GM19397 (cell line): Measurements from ENCODE around the gene GUCA2A.

Experiments
- ATAC-seq: cut with Tn5 transposase; IDR thresholded peaks from one replicate; pipeline ENCODE4 v1.9.1; 2021; ENCODE audit warnings: mild to moderate bottlenecking, moderate library complexity; ENCODE audit not compliant: unreplicated experiment

The GUCA2A gene

DNA sequence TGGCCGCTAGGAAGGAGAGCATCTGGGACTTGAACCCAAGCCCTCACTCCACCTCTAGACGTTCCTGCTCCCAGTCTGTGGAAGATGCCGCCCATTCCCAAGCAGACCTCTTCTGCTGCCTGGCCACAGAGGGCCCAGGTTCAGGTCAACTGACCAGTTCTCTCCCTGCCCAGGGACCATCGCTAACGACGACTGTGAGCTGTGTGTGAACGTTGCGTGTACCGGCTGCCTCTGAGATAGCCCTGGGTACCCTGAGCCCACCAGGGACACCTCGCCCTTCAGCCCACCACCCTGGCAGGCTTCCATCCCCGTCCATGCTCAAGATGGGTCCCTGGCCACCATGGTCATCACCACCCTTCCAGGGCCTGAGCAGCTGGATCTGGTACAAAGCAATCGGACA, 9.2 kb downstream of the GUCA2A start:
- no peak for ATAC-seq

DNA sequence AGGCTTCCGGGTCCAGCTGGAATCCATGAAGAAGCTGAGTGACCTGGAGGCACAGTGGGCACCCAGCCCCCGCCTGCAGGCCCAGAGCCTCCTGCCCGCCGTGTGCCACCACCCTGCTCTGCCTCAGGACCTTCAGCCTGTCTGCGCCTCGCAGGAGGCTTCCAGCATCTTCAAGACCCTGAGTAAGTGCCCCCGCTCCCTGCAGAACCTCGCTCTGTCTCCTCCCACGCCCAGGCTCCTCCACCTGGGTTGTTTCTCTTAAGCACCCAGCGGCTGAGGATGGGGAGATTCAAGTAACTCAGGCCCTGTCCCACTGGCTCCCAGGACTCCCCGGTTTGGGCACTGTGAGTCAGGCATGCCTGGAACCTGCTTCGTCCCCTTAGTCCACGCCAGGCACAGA, 9.9 kb downstream of the GUCA2A start:
- ATAC-seq, result no peak

DNA sequence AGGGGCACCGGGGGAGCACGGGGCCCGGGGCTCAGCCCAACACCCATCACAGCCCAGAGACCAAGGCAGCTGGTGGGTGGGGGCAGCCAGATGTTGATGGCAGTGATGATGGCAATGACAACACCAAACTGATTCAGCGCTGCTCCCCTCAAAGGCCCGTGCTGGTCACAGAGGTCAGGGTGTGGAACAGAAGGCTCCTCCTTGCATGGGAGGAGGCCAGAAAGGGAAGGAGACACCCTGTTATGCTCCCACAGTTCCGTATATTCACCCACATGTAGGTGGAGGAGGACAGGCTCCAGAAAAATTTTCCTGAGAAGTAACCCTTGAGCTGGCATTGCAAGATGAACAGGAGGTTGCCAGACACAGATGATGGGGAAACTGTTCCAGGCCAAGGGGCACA, 10.9 kb downstream of the GUCA2A start:
- ATAC-seq, result no peak

DNA sequence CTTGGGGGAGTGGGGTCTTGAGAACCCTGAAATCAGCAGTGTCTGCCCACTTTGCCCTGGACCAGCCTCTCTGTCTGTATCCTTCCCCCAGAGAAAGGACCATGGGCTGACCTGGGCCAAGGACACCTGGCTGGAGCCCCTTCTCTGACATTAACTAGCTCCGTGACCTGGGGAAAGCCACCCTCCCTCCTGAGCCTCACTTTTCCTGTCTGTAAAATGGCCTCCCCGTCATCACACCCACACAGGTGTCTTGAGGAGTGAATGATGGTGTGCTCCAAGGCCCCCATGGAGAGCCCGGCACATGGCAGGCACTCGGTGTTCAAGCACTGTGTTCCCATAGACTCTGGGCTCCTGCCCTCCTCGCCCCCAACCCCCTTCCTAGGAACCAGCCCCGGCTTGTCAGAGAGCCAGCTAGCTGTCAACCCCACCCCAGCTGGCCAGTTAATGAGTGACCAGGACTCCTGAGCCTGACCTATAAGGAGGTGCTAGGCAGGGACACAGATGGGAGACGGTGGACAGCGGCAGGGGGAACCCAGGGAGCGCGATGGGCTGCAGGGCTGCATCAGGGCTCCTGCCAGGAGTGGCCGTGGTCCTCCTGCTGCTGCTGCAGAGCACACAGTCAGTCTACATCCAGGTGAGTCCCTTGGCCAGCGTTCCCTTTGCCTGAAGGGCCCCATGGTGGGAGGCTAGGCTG, 11.5 kb downstream of the GUCA2A start, which contains the start of gene GUCA2B:
TSS of gene GUCA2B (plus strand) at position 504 of the 694 bp plus-strand sequence. CDS start at position 545, 41 bp downstream.
- no peak for ATAC-seq

DNA sequence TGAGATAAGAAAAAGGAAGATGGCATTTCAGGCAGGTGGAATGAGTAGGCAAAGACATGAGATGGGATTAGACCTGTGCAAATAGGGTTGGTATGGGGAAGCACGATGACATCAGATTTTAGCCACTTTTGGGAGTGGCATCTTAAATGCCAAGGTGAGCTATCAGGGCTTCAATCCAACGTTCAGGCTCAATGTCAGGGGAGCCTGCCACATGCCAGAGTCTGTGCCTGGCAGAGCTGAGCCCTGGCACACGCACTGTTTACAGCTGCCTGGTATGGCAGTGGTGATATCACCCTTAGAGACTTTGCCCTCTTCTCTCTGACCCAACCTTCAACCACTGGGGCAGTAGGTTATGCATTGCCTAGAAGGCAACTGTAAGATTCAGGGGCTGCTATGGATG, 12.4 kb downstream of the GUCA2A start:
- ATAC-seq, result no peak

DNA sequence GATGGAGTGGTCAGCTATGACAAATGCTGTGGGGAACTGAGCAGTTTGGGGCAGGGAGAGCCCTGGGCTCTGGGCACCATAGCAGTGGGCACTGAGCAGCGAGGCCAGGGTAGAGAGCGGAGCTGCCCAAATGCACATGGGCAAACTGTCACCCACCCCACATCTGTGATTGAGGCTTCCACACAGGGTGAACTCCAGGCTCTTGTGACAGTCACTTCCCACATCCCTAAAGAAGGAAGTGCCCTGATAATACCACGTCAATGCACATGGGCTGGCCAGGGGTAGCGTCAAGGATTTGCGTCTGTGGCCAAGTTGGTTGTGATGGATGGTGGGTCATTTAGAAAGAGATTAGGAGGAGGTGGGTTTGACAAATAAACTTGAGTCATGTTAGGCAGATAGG, 13.9 kb downstream of the GUCA2A start:
- no peak for ATAC-seq

DNA sequence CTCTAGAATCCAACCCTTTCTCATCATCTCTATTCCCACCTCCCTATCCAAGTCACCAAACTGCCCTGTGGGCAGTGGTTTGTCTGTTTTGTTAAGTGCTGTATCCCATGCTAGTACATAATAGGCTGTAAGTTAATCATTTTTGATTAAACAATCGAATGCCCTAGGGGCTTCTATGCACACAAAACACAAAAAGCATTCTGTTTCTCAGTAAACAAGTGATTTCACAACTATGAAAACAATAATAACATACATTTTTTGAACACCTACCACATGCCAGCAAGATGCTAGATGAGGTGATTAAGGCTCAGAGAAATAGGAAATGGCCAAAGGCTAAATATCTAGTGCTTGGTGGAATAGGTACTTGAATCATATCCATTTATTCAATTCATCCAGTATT, 16.4 kb downstream of the GUCA2A start:
- no peak for ATAC-seq

DNA sequence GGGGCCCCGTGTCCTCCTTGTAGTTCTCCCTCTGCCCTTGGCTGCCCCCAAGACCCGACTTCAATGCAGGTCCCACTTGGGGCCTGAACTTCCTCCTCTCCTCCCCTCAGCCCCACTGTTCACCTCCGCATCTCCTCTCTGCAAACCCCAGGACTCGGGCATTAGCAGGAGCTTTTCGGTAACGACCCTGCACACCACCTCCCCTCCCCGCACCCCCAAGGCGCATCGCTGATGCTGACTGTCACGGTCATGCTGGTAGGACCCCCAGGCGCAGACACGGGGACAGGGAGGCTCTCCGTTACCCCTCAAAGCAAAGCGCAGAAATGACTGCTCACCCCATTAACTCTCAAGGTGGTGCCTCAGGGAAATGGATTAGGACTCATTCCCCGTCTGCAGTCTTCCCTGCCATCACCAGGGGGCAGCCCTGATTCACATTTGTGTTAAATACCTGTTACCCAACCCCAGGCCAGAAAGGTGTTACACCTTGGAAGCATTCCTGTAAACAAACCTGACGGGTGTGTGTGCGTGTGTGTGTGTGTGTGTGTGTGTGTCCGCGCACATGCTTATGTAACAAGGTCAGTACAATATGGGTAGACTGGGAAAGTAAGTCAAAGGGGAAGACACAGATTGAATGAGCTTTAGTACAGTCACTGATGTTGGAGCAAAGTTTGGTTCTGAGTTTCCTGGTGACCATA, 17.8 kb downstream of the GUCA2A start:
- ATAC-seq, result no peak

DNA sequence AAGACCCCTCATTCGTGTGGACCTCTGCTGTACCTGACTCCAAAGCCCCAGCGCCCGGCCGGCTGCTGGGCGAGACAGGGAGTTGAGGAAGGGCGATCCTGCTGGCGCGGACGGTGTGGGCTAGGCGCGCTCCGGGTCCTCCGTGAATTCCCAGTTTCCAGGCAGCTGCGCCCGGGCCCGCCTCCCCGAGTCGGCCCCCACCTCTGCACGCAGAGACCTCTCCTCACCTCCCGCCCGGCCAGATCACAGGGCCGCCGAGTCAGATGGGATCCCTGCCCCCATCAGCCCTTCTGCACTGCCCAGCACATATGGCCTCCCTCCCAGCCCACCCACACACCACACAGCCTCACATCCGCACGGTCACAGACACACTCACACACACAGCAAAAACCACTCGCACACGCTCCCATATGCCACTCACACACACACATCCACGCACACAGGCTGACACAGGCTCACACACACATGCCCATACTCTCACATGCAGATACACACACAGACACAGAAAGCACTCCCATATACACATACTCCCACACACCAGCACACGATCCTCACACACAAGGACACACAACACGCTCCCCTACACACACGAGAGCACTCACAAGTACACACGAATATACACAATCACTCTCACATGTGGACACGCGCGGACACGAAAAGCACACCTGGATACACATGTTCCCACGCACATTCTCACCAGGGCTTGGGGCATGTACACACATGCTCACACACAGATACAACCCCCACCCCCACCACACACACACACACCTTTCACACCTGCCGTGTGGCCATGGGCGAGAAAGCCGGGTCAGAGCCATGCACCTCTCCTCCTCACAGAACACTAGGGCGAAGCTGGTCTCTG, 18.6 kb downstream of the GUCA2A start:
- no peak for ATAC-seq

DNA sequence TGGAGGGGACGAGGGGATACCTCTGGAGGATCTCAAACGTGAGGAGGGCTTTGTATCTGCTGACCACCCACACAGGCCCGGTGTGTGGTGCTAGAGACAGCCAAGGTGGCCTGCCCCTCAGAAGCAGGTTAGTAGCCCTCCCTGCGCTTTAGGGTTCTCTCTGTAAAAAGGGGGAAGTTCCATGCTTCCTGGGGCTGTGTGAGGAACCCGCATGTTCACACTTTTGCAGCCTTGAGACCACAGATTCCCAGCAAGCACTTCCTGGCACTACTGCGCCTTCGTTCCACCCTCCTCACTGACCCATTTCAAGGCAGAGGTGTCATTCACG, 19.2 kb downstream of the GUCA2A start:
- ATAC-seq, result no peak

DNA sequence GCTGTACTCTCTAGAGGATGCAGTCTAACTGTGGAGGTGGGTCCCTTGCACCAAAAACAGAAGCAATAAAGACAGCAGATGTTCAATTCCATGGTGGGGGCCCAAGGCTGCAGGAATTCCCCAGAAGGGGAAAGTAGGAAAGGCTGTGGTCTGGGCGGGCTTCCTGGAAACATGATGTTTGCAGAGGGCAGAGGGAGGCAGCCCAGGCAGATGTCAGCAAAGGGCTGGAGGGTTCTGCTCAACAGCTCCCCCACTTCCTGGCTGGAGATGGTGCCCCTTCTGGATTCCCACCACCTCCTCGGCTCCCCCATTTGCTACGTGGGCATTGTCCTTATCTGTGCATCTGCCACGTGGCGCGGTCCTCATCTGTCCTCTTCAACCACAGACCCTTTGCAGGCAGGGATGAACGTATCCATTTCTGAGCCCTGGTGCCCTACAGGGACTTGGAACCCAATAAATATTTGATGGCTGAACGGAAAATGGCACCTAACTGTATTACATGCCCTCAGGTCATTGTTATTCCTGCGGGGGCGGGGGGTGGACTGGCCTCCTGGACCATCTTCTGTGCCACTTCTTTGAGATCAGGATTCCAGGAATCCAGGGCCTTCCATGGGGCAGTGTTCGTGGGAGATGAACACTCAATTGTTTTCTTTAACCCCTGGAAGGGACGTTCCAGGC, 19.7 kb downstream of the GUCA2A start:
- no peak for ATAC-seq

DNA sequence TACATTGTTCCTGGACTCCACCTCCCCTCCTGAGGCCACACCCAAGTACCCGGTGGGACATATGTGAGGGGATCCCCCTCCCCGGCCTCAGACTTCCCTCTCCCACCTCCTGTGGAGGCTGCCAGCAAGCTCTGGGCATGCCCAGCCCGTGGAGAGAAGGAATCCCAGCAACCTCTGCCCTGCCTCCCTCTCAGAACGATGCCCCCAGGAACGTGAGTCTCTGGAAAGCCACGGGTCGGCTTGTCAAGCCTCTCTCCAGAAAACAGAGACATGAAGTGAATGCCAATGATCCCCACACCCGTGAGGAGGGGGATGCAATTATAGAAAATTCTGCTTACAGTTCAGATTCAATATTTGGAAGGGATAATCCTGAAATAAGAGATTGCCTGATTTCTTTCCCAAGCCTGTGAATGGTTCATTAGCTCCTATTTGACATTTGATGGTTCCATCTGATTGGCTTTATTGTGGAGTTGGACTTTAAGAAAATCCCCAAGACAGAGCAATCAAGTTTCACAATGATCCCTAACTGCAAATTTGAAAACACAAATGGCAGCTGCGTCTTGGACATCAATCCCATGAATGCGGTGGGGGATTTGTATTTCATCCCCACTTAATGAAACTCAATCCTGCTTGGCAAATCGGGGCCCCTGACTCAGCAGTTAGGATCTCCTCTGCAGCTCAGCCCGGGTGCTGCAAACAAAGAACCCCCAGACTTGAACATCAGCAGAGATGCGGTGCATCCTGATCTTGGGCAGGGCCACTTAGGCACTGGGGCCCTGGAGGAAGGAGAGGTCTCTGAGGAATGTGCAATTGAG, 20.4 kb downstream of the GUCA2A start:
- ATAC-seq, result no peak

DNA sequence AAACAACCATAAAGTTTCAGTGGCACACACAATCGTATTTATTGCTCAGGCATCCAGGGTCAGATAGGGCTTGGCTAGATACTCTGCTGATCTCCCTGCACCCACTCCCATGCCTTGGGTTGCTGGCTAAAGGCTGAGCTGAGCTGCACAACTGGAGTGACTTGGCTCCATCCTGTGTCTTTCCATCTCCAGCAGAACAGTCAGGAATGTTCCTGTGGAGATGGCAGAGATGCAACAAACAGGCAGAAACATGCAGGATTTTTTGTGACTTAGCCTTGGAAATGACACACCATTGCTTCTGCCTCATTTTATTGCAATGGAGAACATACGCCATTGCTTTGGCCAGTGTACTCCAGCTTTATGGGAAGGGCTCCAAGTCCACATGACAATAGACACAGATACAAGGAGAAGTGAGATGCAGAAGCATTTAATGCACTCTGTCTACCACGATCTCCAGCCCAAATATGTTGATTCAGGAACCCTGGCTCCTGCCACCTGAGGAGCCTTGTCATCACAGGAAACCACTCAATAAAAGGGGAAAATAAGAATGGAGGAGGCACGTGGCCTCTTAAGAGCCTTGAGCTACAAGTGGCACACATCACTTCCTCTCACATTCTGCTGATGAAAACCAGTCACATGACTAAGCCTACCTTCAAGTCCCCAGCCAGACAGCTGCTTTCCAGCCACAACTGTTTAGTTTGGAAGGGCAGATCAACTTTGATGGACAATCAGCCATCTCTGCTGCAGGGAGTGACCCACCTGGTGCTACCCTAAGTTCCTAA, 21.5 kb downstream of the GUCA2A start:
- no peak for ATAC-seq

DNA sequence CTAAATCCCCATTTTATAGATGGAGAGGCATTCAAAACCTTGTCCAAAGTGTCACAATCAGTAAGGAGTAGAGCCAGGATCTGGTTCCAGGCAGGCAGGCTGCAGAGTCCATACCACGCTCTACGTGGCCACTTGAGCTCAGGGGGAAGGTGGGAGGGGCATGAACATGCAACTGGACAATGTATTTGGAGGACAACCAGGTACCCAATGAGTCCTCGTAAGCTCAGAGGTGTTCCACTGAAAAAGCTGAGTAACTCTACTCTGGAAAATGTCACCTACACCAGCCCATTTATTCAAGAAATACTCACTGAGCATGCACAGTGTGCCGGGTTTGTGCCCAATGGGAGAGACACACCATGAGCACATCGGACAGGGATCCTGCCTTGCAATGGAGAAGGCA, 22.6 kb downstream of the GUCA2A start:
- ATAC-seq, result no peak

DNA sequence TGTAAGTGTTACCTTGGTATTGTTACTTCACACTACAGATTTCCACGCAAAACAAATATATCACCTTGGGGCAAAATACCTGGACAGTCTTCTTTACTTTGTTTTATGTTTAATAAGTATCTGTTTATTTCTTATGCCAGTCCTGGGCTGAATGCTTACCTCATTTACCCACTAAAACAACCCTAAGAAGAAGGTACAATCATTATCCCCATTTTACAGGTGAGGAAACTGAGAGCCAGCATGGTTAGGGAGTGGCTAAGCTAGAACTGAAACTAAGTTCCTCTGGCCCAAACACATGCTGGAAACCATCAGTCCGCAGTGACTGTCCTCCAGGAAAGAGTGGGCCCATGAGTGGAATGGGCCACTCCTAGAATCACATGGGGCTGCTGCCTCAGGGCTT, 24.4 kb downstream of the GUCA2A start:
- ATAC-seq, result no peak

DNA sequence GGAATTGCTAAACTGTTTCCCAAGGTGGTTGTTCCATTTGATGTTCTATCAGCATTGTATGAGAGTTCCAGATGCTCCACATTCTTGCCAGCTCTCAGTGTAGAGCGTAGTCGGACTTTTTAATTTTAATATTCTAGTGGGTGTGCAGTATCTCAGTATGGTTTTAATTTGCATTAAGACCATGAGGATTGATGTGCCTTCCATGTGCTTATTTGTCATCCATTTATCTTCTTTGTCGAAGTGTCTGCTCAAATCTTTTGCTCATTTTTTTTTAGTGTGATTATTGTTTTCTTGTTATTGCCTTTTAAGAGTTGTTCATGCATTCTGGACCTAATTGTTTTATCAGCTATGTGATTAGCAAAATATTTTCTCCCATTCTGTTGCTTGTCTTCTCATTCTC, 25.1 kb downstream of the GUCA2A start:
- ATAC-seq, result no peak

DNA sequence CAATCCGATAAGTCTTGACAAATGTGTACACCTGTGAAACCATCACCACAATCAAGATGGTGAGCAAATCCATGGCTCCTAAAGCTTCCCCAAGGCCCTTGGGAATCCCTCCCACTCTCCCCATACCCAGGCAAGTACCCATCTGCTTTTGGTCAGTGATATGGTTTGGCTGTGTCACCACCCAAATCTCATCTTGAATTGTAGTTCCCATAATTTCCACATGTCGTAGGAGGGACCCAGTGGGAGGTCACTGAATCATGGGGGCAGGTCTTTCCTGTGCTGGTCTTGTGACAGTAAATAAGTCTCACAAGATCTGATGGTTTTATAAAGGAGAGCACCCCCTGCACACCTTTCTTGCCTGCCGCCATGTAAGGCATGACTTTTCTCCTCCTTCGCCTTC, 26.0 kb downstream of the GUCA2A start:
- ATAC-seq, result no peak

DNA sequence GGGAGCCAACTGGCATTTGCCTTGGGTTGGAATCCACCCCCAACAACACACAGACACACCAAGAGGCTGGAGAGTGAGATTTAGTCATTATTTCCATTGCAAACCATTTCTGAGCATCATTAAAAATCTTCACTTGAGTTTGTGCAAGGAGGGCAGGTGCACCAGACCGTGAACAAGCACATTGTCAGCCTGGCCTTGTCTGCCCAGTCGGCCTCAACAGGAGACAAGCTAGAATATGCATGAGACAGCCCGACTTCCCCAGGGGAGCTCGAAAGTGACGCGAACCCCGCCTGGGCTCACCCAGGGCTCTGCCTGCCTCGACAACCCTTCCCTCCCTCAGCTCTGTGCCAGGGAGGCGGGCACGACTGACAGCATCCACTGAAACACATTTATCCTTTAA, 26.8 kb downstream of the GUCA2A start:
- no peak for ATAC-seq

DNA sequence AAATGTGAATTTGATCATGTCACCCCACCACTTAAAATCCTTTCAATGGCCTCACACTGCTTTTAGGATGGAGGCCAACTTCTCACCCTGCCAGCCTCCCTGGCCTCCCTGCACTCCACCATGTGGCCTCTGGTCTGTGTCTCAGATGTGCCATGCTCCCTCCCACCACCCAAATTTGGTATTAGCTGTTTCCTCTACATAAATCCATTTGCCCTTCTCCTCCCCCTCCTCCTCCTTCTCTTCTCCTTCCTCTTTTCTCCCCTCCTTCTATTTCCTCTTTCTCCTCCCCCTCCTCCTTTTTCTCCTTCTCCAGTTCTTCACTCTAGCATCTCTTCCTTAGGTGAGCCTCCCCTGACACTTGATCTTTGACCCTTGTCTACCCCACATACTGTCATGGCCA, 28.1 kb downstream of the GUCA2A start:
- ATAC-seq, result no peak

DNA sequence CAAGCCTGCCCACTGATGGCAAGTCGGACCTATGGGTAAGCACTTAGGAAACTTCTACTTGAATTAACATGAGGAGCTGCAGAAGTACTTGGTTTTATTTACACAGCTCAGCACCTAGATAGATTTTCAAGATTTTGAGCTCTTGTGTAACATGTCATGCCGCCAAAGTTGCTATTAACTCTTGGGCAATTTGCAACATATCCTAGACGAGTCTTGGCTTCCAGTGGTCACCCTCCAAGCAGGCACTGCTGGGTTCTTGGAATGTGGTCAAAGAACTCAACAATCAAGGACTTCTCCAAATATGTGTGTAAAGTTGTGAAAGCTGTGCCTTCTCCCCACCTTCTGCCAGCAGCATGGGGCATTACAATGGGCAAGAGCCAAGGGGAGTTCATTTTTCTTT, 29.1 kb downstream of the GUCA2A start:
- no peak for ATAC-seq
